ENCODE results near the gene OR10A6. TPM values are rescaled to one million over a fixed set of nuclear protein-coding genes. Genes with fewer than 3 reads are reported as not detected.

The OR10A6 gene
- polyA plus RNA-seq, 1 donor (not counting 4 experiments of a cell fraction or from before 2014, with no cell fraction given), result 0.26 TPM

- Histone ChIP-seq H3K9ac (ENCODE audit: control insufficient read depth, extremely low read depth, insufficient read depth, low read length) (no peak overlapping the region), H3K4me3 (ENCODE audit: control insufficient read depth in 2 of 3, extremely low read depth in 1 of 3, insufficient read depth in 2 of 3, low read depth in 1 of 3, low read length in 3 of 3) (no peak overlapping the region), H3K36me3 (ENCODE audit: control insufficient read depth in 2 of 2, extremely low read depth in 1 of 2, insufficient read depth in 2 of 2, low read length in 2 of 2) (no peaks in the 10 kb centered on the region), H3K9me3 (ENCODE audit: control insufficient read depth, low read depth, low read length) (no peaks in the 10 kb centered on the region), H3K4me1 (ENCODE audit: control insufficient read depth, extremely low read depth, insufficient read depth, low read length) (no peaks in the 10 kb centered on the region), H3K27me3 (ENCODE audit: control insufficient read depth, extremely low read depth, insufficient read depth, low read length) (peaks cover 3% of the 10 kb centered on the region), H4K20me1 (ENCODE audit: control insufficient read depth, extremely low read depth, insufficient read depth, low read length) (no peaks in the 10 kb centered on the region), H3K79me2 (ENCODE audit: control insufficient read depth, insufficient read depth, low read length) (no peaks in the 10 kb centered on the region), H2AFZ (ENCODE audit: control insufficient read depth, low read length) (no peak overlapping the region), H3K9me1 (ENCODE audit: control insufficient read depth, extremely low read depth, insufficient read depth, low read length) (no peaks in the 10 kb centered on the region), H3K27ac (ENCODE audit: control insufficient read depth, insufficient read depth, low read length) (no peak overlapping the region), H3K4me2 (ENCODE audit: control insufficient read depth, extremely low read depth, insufficient read depth, low read depth, low read length) (no peak overlapping the region)
- no peak for DNase-seq (ENCODE audit: low read depth, low spot score)
- TF ChIP-seq EZH2 (IDR thresholded peaks at IDR 0.05; ENCODE audit: low read length) (no peak), CTCF (optimal IDR thresholded peaks at IDR 0.05 in 1 of 3, IDR thresholded peaks at IDR 0.05 in 1 of 3, conservative IDR thresholded peaks at IDR 0.05 in 1 of 3; ENCODE audit: extremely low read depth in 1 of 3, insufficient read depth in 2 of 3, low read length in 3 of 3) (no peak)
- dilution Hi-C loops (cut with MboI; ENCODE audit: extremely low pct_ligation_motif_present, low sequenced_read_pairs), result no loop called here
- no peak for FAIRE-seq
Measured at GRCh38 chr11:7955191-7955590, 24.1 kb upstream of the OR10A6 start.

GRCh38 chr11:7949934-7950333, 18.9 kb upstream of the OR10A6 start:
- DNase-seq (ENCODE audit: low read depth, low spot score) (no peak), FAIRE-seq (no peak)
- H2AFZ ChIP-seq (ENCODE audit: control insufficient read depth, low read length), result no peak overlapping the region
- H4K20me1 ChIP-seq (ENCODE audit: control insufficient read depth, extremely low read depth, insufficient read depth, low read length), result no peaks in the 10 kb centered on the region
- no peak overlapping the region for H3K9ac ChIP-seq (ENCODE audit: control insufficient read depth, extremely low read depth, insufficient read depth, low read length)
- H3K9me3 ChIP-seq (ENCODE audit: control insufficient read depth, low read depth, low read length), result no peaks in the 10 kb centered on the region
- no peak overlapping the region for H3K4me3 ChIP-seq (ENCODE audit: control insufficient read depth in 2 of 3, extremely low read depth in 1 of 3, insufficient read depth in 2 of 3, low read depth in 1 of 3, low read length in 3 of 3)
- no peaks in the 10 kb centered on the region for H3K79me2 ChIP-seq (ENCODE audit: control insufficient read depth, insufficient read depth, low read length)
- peaks cover 2% of the 10 kb centered on the region for H3K4me1 ChIP-seq (ENCODE audit: control insufficient read depth, extremely low read depth, insufficient read depth, low read length)
- H3K9me1 ChIP-seq (ENCODE audit: control insufficient read depth, extremely low read depth, insufficient read depth, low read length), result no peaks in the 10 kb centered on the region
- no peak overlapping the region for H3K27ac ChIP-seq (ENCODE audit: control insufficient read depth, insufficient read depth, low read length)
- H3K36me3 ChIP-seq (ENCODE audit: control insufficient read depth in 2 of 2, extremely low read depth in 1 of 2, insufficient read depth in 2 of 2, low read length in 2 of 2), result no peaks in the 10 kb centered on the region
- no peak overlapping the region for H3K4me2 ChIP-seq (ENCODE audit: control insufficient read depth, extremely low read depth, insufficient read depth, low read depth, low read length)
- dilution Hi-C loops (cut with MboI; ENCODE audit: extremely low pct_ligation_motif_present, low sequenced_read_pairs), result no loop called here
- TF ChIP-seq EZH2 (IDR thresholded peaks at IDR 0.05; ENCODE audit: low read length), result no peak
- no peak for TF ChIP-seq CTCF (optimal IDR thresholded peaks at IDR 0.05 in 1 of 3, IDR thresholded peaks at IDR 0.05 in 1 of 3, conservative IDR thresholded peaks at IDR 0.05 in 1 of 3; ENCODE audit: extremely low read depth in 1 of 3, insufficient read depth in 2 of 3, low read length in 3 of 3)
- no peaks in the 10 kb centered on the region for H3K27me3 ChIP-seq (ENCODE audit: control insufficient read depth, extremely low read depth, insufficient read depth, low read length)
